Psoas muscle (tissue), 8 donors: Measurements from ENCODE around the gene RIMBP2. TPM values are rescaled to one million over a fixed set of nuclear protein-coding genes. Genes with fewer than 3 reads are reported as not detected.

ENCODE experiments used
- ATAC-seq, 4 donors: fragments of 200-7000 bp; cut with Tn5 transposase; one replicate each; pipeline ENCODE4 v1.9.1; 2020; ENCODE audit warnings: moderate library complexity in 3 of 4, mild to moderate bottlenecking in 2 of 4
- DNase-seq, 2 donors: peaks; one replicate each; pipeline ENCODE4 v3.0.0-alpha.2; 2020
- H3K27ac ChIP-seq: fragments of 200-600 bp; one replicate; pipeline ENCODE4 v1.8.0; 2022
- H3K27me3 ChIP-seq, 3 donors: fragments of 200-600 bp in 1 of 3; one replicate each; pipeline versions ENCODE4 v1.6.1 to v1.8.0; 2013 to 2022; ENCODE audit warnings: low read length in 2 of 3, mild to moderate bottlenecking in 2 of 3, moderate library complexity in 1 of 3; ENCODE audit not compliant: insufficient read depth in 3 of 3
- H3K36me3 ChIP-seq, 2 donors: fragments of 200-600 bp in 1 of 2; one replicate each; pipeline versions ENCODE4 v1.6.1 to v1.8.0; 2013 to 2022; ENCODE audit warnings: low read depth in 1 of 2, mild to moderate bottlenecking in 1 of 2, moderate library complexity in 1 of 2; ENCODE audit not compliant: insufficient read depth in 1 of 2
- H3K4me1 ChIP-seq: fragments of 200-600 bp; one replicate; pipeline ENCODE4 v1.8.0; 2022
- H3K4me3 ChIP-seq: fragments of 200-600 bp; one replicate; pipeline ENCODE4 v1.8.0; 2022; ENCODE audit warnings: mild to moderate bottlenecking
- H3K9me3 ChIP-seq: fragments of 200-600 bp; one replicate; pipeline ENCODE4 v1.8.0; 2022
- WGBS, 3 donors: extraction: QIAGEN DNeasy Blood & Tissue Kit; methylation state at CpG; one replicate each; pipeline versions ENCODE4 v1.1.6 to v1.1.7; 2013; 5-methylcytosine and 5-hydroxymethylcytosine counted together
- intact Hi-C, 2 donors: fragments of 100-400 bp; cut with DNase I; formaldehyde crosslinking; loops; one replicate each; pipeline versions ENCODE4 v1.11.0 to v1.14.2; 2022
- polyA plus RNA-seq, 3 donors: library from polyadenylated mRNA; stranded (reverse); fragments of 200-250 nt; gene quantifications; one replicate each; pipeline ENCODE4 v1.2.3, GENCODE V29; 2013
- total RNA-seq, 4 donors: library from RNA; stranded (reverse); fragmentation: NEBNext Ultra II Directional in 2 of 4; extraction: Animal tissue kit (Norgen Biotek cat#: 25700) in 2 of 4; gene quantifications; one replicate each; pipeline versions ENCODE4 v1.2.1 to v1.2.4, GENCODE V29; 2021 to 2023
- TF ChIP-seq, protein P1 (sequence below): fragments of 200-600 bp; IDR thresholded peaks from one replicate; pipeline ENCODE4 v1.8.0; 2022; ENCODE audit warnings: antibody characterized with exemption
- donor health status: healthy with polysubstance abuse.
- donor health status: DM: no; HTN: no; CAD: no; lungs with moderate emphysema.
- donor health status: Bipolar disorder and iron deficiency.
- donor health status: healthy.
- donor health status: DM: yes; HTN: yes; CAD: no.
- donor health status: DM: no; HTN: no; CAD: no.
- donor health status: DM: no; HTN: no; CAD: no.
- donor health status: DM: yes; HTN: yes; CAD: no.

RIMBP2 gene
- total and polyA plus RNA-seq, 7 donors = 0.05 to 1.2 (median 0.21) TPM

GRCh38 chr12:130608831-130609230 is 107.3 kb downstream of the RIMBP2 start:
- DNase-seq (no peak), ATAC-seq (no peak)
- TF ChIP-seq, protein P1, sequence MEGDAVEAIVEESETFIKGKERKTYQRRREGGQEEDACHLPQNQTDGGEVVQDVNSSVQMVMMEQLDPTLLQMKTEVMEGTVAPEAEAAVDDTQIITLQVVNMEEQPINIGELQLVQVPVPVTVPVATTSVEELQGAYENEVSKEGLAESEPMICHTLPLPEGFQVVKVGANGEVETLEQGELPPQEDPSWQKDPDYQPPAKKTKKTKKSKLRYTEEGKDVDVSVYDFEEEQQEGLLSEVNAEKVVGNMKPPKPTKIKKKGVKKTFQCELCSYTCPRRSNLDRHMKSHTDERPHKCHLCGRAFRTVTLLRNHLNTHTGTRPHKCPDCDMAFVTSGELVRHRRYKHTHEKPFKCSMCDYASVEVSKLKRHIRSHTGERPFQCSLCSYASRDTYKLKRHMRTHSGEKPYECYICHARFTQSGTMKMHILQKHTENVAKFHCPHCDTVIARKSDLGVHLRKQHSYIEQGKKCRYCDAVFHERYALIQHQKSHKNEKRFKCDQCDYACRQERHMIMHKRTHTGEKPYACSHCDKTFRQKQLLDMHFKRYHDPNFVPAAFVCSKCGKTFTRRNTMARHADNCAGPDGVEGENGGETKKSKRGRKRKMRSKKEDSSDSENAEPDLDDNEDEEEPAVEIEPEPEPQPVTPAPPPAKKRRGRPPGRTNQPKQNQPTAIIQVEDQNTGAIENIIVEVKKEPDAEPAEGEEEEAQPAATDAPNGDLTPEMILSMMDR = no peak
- WGBS, 3 donors = 75 to 86% (median 77%) methylated on average over 7 of the region's 7 CpGs
- Histone ChIP-seq H3K36me3 (no peaks in the 10 kb centered on the region), H3K4me3 (no peak overlapping the region), H3K4me1 (no peaks in the 10 kb centered on the region), H3K9me3 (no peaks in the 10 kb centered on the region), H3K27me3 (peaks cover 0 to 1% (median 0%) of the 10 kb centered on the region in 3 donors), H3K27ac (no peak overlapping the region)
- intact Hi-C loops = no loop called here

- no peaks in the 10 kb centered on the region for H3K4me1 ChIP-seq
- WGBS, 3 donors = 44 to 53% (median 44%) methylated on average over 5 of the region's 5 CpGs
- no peak for ATAC-seq
- DNase-seq = no peak
- peaks cover 0 to 1% (median 0%) of the 10 kb centered on the region in 3 donors for H3K27me3 ChIP-seq
- TF ChIP-seq, protein P1 = no peak
- no peaks in the 10 kb centered on the region for H3K9me3 ChIP-seq
- no peaks in the 10 kb centered on the region for H3K36me3 ChIP-seq
- no peak overlapping the region for H3K4me3 ChIP-seq
- H3K27ac ChIP-seq = no peak overlapping the region
- intact Hi-C loops = no loop called here
Observed at GRCh38 chr12:130608132-130608531, 108.0 kb downstream of the RIMBP2 start.

- Histone ChIP-seq H3K27ac (no peak overlapping the region), H3K36me3 (no peaks in the 10 kb centered on the region), H3K9me3 (no peaks in the 10 kb centered on the region), H3K4me1 (no peaks in the 10 kb centered on the region), H3K27me3 (peaks cover 0 to 1% (median 0%) of the 10 kb centered on the region in 3 donors), H3K4me3 (no peak overlapping the region)
- WGBS, 3 donors = 76 to 83% (median 78%) methylated on average over 12 of the region's 12 CpGs
- ATAC-seq (no peak), DNase-seq (no peak)
- intact Hi-C loops = no loop called here
- TF ChIP-seq, protein P1 = no peak
Observed at GRCh38 chr12:130606231-130606630, 109.9 kb downstream of the RIMBP2 start.

- TF ChIP-seq, protein P1 = no peak
- H3K27ac ChIP-seq = no peak overlapping the region
- no peaks in the 10 kb centered on the region for H3K9me3 ChIP-seq
- intact Hi-C loops = no loop called here
- H3K4me1 ChIP-seq = no peaks in the 10 kb centered on the region
- H3K27me3 ChIP-seq = peaks cover 0 to 1% (median 0%) of the 10 kb centered on the region in 3 donors
- no peak overlapping the region for H3K4me3 ChIP-seq
- no peaks in the 10 kb centered on the region for H3K36me3 ChIP-seq
- DNase-seq (no peak), ATAC-seq (no peak)
- 77 to 88% (median 82%) methylated on average over 8 of the region's 8 CpGs for WGBS, 3 donors
Observed at GRCh38 chr12:130603396-130603965, 112.6 kb downstream of the RIMBP2 start.

- 59 to 73% (median 66%) methylated on average over 8 of the region's 8 CpGs for WGBS, 3 donors
- no peak for ATAC-seq
- TF ChIP-seq, protein P1 = no peak
- H3K4me3 ChIP-seq = no peak overlapping the region
- no peaks in the 10 kb centered on the region for H3K36me3 ChIP-seq
- no peaks in the 10 kb centered on the region for H3K27me3 ChIP-seq
- H3K4me1 ChIP-seq = no peaks in the 10 kb centered on the region
- intact Hi-C loops = no loop called here
- H3K9me3 ChIP-seq = peaks cover 9% of the 10 kb centered on the region
- DNase-seq = no peak
- no peak overlapping the region for H3K27ac ChIP-seq
Observed at GRCh38 chr12:130602251-130602650, 113.8 kb downstream of the RIMBP2 start.
